ENCODE results near the gene ROCK2. TPM values are rescaled to one million over a fixed set of nuclear protein-coding genes. Genes with fewer than 3 reads are reported as not detected.
A peak's percentile ranks its signal among the peaks of the same experiment; 100 is the strongest.

Gene ROCK2
- polyA plus RNA-seq, 2 of the 4 experiments (the other 2 are of a cell fraction), result 34.0 to 38.7 TPM

DNA sequence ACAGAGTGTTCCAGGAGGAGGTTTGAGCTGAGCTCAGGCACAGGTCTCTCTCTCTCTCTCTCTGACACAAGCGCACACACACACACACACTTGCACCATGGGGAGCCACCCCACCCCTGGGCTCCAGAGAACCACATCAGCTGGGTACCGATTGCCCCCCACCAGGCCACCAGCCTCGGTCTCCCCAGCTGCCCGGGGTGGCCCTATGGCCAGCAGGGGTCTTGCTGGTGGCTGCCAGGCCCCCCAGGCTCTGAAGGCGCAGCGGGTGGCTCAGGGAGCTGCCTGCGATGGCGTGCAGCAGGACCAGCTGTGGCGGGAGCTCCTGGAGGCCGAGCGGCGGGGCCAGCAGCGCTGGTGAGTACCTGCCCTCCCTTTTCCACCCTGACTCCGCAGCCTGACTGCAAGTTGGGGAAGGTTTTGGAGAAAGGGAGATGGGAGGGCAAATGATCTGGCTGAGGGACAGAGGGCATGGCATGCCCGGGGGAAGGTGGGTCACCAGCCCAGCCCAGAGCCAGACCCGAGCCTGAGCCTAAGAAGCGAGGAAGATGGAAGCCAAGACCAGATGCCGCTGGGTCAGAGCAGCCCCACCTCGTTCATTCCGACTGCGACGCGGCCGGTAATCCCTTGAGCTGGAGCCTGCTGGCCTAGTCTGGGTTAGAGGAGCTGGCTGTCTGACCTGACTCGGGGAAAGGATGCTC is 211.0 kb downstream of the ROCK2 start:
- WGBS (ENCODE audit: missing lambda C conversion rate), result 92% methylated on average over 20 of the region's 25 CpGs

DNA sequence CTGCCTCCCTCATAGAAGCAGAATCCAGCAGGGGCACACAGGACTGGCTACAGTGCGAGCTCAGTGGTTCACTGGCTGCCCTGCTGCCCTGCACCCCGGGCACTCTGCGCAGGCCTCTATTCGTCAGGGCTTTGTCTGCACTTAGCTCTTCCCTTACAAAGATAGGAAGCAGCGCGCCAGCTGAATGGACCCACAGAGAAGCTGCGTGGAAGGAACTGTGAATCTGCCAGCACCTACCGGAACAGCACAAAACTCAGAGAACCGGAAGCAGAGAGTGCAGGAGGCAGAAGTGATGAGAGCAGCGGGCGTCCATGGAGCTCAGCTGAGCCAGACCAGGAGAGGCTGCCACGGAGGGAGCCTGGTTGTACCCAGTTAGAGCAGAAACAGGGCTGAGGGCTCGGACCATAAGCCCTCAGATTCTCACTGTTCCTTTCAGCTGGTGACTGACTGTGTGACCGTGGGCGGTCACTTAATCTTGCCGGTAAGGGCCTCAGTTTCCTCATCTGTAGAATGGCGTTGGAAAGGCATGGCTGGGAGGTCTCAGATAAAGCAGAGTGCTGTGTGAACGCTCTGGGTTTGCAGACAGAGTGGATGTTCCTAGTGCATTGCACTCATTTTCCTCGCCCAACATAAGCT is 212.3 kb downstream of the ROCK2 start:
- H3K27ac ChIP-seq, result peak overlapping the region; percentile 77 to 86; a peak in 5 of 6 replicates
- ChIA-PET CTCF (interaction anchor here (0.6 to 24.7 kb wide), 149 partner anchors 11 to 653 kb away, joined by 3 to 1025 read pairs (median 5); partner anchors contain the start of genes E2F6, KCNF1, NTSR2 and PDIA6), POLR2A (interaction anchor here (0.6 to 2.6 kb wide), 8 partner anchors 22 to 450 kb away, joined by 3 to 17 read pairs (median 4); partner anchors contain the start of genes PDIA6, ROCK2 and SLC66A3)
- H3K4me1 ChIP-seq, result peaks cover 16% of the 10 kb centered on the region; the same call in 2 of the 3 replicates
- H3K4me3 ChIP-seq, result peak overlapping the region; percentile 51
- TF ChIP-seq MAZ (IDR thresholded peaks at IDR 0.05; ENCODE audit: borderline replicate concordance, low read depth, low read length), result no peak
- TF ChIP-seq NPAS2 (CRISPR knock-in tag; IDR thresholded peaks at IDR 0.05; ENCODE audit: borderline replicate concordance), result no peak
- no peak for TF ChIP-seq CBX8 (IDR thresholded peaks at IDR 0.05)
- TF ChIP-seq TFCP2L1 (CRISPR knock-in tag; IDR thresholded peaks at IDR 0.05), result no peak
- no peak for TF ChIP-seq MYC (IDR thresholded peaks at IDR 0.05; ENCODE audit: borderline replicate concordance, low read length)
- no peak for TF ChIP-seq POLR2AphosphoS2 (conservative IDR thresholded peaks at IDR 0.05; ENCODE audit: low read length)
- TF ChIP-seq HOXB13 (CRISPR knock-in tag; IDR thresholded peaks at IDR 0.05; ENCODE audit: low read depth), result no peak
- TF ChIP-seq BHLHE40 (IDR thresholded peaks at IDR 0.05; ENCODE audit: low read depth, low read length), result no peak
- TF ChIP-seq RARB (CRISPR knock-in tag; IDR thresholded peaks at IDR 0.05), result no peak
- TF ChIP-seq, protein P1, sequence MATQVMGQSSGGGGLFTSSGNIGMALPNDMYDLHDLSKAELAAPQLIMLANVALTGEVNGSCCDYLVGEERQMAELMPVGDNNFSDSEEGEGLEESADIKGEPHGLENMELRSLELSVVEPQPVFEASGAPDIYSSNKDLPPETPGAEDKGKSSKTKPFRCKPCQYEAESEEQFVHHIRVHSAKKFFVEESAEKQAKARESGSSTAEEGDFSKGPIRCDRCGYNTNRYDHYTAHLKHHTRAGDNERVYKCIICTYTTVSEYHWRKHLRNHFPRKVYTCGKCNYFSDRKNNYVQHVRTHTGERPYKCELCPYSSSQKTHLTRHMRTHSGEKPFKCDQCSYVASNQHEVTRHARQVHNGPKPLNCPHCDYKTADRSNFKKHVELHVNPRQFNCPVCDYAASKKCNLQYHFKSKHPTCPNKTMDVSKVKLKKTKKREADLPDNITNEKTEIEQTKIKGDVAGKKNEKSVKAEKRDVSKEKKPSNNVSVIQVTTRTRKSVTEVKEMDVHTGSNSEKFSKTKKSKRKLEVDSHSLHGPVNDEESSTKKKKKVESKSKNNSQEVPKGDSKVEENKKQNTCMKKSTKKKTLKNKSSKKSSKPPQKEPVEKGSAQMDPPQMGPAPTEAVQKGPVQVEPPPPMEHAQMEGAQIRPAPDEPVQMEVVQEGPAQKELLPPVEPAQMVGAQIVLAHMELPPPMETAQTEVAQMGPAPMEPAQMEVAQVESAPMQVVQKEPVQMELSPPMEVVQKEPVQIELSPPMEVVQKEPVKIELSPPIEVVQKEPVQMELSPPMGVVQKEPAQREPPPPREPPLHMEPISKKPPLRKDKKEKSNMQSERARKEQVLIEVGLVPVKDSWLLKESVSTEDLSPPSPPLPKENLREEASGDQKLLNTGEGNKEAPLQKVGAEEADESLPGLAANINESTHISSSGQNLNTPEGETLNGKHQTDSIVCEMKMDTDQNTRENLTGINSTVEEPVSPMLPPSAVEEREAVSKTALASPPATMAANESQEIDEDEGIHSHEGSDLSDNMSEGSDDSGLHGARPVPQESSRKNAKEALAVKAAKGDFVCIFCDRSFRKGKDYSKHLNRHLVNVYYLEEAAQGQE (IDR thresholded peaks at IDR 0.05), result no peak
- no peak for TF ChIP-seq EP300 (IDR thresholded peaks at IDR 0.05)
- TF ChIP-seq ZFP36 (IDR thresholded peaks at IDR 0.05; ENCODE audit: borderline replicate concordance, partially characterized antibody), result no peak
- H3K4me2 ChIP-seq, result peak overlapping the region; percentile 80
- ATAC-seq (peak in 1 of 2 experiments; percentile 3; a peak in 2 of 6 replicates), FAIRE-seq (no peak), DNase-seq (ENCODE audit: low read depth in 1 of 2, low spot score in 1 of 2) (no peak)
- WGBS (ENCODE audit: missing lambda C conversion rate), result 66% methylated on average over 19 of the region's 19 CpGs
- H3K9me3 ChIP-seq, result no peaks in the 10 kb centered on the region

More for the DNA sequence above, 211.0 kb downstream of the ROCK2 start:
- no peak for FAIRE-seq
- Histone ChIP-seq H3K4me1 (peaks cover 16% of the 10 kb centered on the region; the same call in 2 of the 3 replicates), H3K9me3 (no peaks in the 10 kb centered on the region), H3K27ac (peak overlapping the region; percentile 77 to 86), H3K4me2 (peak overlapping the region; percentile 80), H3K4me3 (peak overlapping the region; percentile 51)
- ChIA-PET POLR2A (interaction anchor here (0.5 to 2.6 kb wide), 11 partner anchors 10 to 451 kb away, joined by 3 to 17 read pairs (median 3); partner anchors contain the start of gene SLC66A3), CTCF (interaction anchor here (0.6 to 24.7 kb wide), 130 partner anchors 9 to 652 kb away, joined by 3 to 1025 read pairs (median 7); partner anchors contain the start of genes E2F6, KCNF1, NTSR2 and PDIA6)
- DNase-seq (ENCODE audit: low read depth in 1 of 2, low spot score in 1 of 2), result no peak
- ATAC-seq, result no peak
- TF ChIP-seq CHD4 (IDR thresholded peaks at IDR 0.05; ENCODE audit: borderline replicate concordance), result no peak
- TF ChIP-seq EP300 (IDR thresholded peaks at IDR 0.05), result no peak
- no peak for TF ChIP-seq FOSL2 (IDR thresholded peaks at IDR 0.05)
- no peak for TF ChIP-seq FOSL2 (CRISPR knock-in tag; IDR thresholded peaks at IDR 0.05)
- no peak for TF ChIP-seq HDAC2 (IDR thresholded peaks at IDR 0.05)
- no peak for TF ChIP-seq FOSB (CRISPR knock-in tag; IDR thresholded peaks at IDR 0.05)
- TF ChIP-seq HOXB5 (CRISPR knock-in tag; IDR thresholded peaks at IDR 0.05), result no peak
- TF ChIP-seq CEBPB (IDR thresholded peaks at IDR 0.05), result no peak
- no peak for TF ChIP-seq NR3C1 (IDR thresholded peaks at IDR 0.05)
- TF ChIP-seq CBX2 (IDR thresholded peaks at IDR 0.05; ENCODE audit: borderline replicate concordance, low read depth), result no peak
- no peak for TF ChIP-seq HEYL (CRISPR knock-in tag; IDR thresholded peaks at IDR 0.05)
- no peak for TF ChIP-seq SMC3 (IDR thresholded peaks at IDR 0.05)
